ENCODE measurements around the gene KIF17. TPM values are rescaled to one million over a fixed set of nuclear protein-coding genes. Genes with fewer than 3 reads are reported as not detected.
"Not testable (repeated sequence)": the region's sequence is repeated elsewhere in the genome, so short reads cannot be mapped to it uniquely, and the experiment has no call there.

The KIF17 gene
- total and polyA plus RNA-seq, 4 donors: 4.1 to 9.6 (median 5.9) TPM

GRCh38 chr1:20682571-20683236 lies 35.1 kb downstream of the KIF17 start:
- H3K27me3 ChIP-seq (ENCODE audit: control insufficient read depth in 3 of 3, insufficient read depth in 3 of 3, low read length in 2 of 3): no peaks in the 10 kb centered on the region
- no peak overlapping the region for H3K9ac ChIP-seq (ENCODE audit: insufficient read depth in 1 of 2, low read length in 2 of 2)
- DNase-seq: peak in 1 of 3 donors; percentile 27
- no peaks in the 10 kb centered on the region for H3K36me3 ChIP-seq (ENCODE audit: control insufficient read depth in 4 of 4, insufficient read depth in 4 of 4, low read length in 4 of 4)
- no peak for ATAC-seq (ENCODE audit: insufficient read depth, low FRiP score)
- TF ChIP-seq, protein P1, sequence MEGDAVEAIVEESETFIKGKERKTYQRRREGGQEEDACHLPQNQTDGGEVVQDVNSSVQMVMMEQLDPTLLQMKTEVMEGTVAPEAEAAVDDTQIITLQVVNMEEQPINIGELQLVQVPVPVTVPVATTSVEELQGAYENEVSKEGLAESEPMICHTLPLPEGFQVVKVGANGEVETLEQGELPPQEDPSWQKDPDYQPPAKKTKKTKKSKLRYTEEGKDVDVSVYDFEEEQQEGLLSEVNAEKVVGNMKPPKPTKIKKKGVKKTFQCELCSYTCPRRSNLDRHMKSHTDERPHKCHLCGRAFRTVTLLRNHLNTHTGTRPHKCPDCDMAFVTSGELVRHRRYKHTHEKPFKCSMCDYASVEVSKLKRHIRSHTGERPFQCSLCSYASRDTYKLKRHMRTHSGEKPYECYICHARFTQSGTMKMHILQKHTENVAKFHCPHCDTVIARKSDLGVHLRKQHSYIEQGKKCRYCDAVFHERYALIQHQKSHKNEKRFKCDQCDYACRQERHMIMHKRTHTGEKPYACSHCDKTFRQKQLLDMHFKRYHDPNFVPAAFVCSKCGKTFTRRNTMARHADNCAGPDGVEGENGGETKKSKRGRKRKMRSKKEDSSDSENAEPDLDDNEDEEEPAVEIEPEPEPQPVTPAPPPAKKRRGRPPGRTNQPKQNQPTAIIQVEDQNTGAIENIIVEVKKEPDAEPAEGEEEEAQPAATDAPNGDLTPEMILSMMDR (IDR thresholded peaks at IDR 0.05; ENCODE audit: control extremely low read depth, extremely low read depth): no peak
- no peak overlapping the region for H3K4me3 ChIP-seq
- H3K9me3 ChIP-seq (ENCODE audit: control insufficient read depth in 4 of 4, insufficient read depth in 3 of 4, low read length in 3 of 4): no peaks in the 10 kb centered on the region
- 47 to 50% methylated on average over 24 of the region's 24 CpGs for WGBS, 2 donors
- peaks cover 0 to 7% (median 0%) of the 10 kb centered on the region in 5 donors for H3K4me1 ChIP-seq (ENCODE audit: control insufficient read depth in 5 of 5, insufficient read depth in 5 of 5, low read length in 5 of 5)
- H3K27ac ChIP-seq (ENCODE audit: low read depth in 1 of 2, low read length in 1 of 2): no peak overlapping the region

DNA sequence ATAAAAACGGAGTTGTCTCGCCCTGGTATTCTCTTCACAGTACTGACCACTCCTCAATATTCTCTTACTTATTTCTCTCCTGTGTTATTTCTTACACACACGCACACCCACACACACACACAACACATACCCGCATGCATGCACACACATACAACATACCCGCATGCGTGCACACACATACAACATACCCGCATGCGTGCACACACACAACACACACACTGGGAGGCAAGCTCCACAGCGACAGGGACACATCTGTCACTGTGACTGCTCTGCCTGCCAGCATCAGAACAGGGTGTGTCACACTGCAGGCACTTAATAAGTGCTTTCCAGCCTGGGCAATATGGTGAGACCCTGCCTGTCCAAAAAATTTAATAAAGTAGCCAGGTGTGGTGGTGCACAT lies 35.8 kb downstream of the KIF17 start:
- H3K27me3 ChIP-seq (ENCODE audit: control insufficient read depth in 3 of 3, insufficient read depth in 3 of 3, low read length in 2 of 3): no peaks in the 10 kb centered on the region
- H3K27ac ChIP-seq (ENCODE audit: low read depth in 1 of 2, low read length in 1 of 2): no peak overlapping the region
- H3K4me1 ChIP-seq (ENCODE audit: control insufficient read depth in 5 of 5, insufficient read depth in 5 of 5, low read length in 5 of 5): peaks cover 0 to 7% (median 0%) of the 10 kb centered on the region in 5 donors
- H3K36me3 ChIP-seq (ENCODE audit: control insufficient read depth in 4 of 4, insufficient read depth in 4 of 4, low read length in 4 of 4): no peaks in the 10 kb centered on the region
- DNase-seq (no peak), ATAC-seq (ENCODE audit: insufficient read depth, low FRiP score) (no peak)
- no peak overlapping the region for H3K9ac ChIP-seq (ENCODE audit: insufficient read depth in 1 of 2, low read length in 2 of 2)
- 91 to 93% methylated on average over 9 of the region's 9 CpGs for WGBS, 2 donors
- H3K9me3 ChIP-seq (ENCODE audit: control insufficient read depth in 4 of 4, insufficient read depth in 3 of 4, low read length in 3 of 4): no peaks in the 10 kb centered on the region
- H3K4me3 ChIP-seq: no peak overlapping the region
- TF ChIP-seq, protein P1 (IDR thresholded peaks at IDR 0.05; ENCODE audit: control extremely low read depth, extremely low read depth): no peak

DNA sequence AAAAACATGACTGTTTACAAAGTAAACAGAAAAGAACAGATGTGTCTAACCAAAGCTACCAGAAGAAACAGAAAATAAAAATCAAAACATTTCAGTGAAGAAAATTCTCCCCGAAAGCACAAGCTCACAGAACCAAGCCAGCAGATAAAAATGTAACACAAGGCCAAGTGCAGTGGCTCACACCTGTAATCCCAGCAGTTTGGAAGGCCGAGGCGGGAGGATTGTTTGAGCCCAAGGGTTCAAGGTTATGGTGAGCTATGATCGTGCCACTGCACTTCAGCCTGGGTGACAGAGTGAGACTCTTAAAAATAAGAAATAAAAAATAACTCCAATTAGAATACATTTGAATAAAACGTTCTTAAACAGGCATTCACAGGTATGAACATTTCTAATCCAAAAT lies 37.5 kb downstream of the KIF17 start:
- Histone ChIP-seq H3K36me3 (ENCODE audit: control insufficient read depth in 4 of 4, insufficient read depth in 4 of 4, low read length in 4 of 4) (no peaks in the 10 kb centered on the region), H3K4me3 (no peak overlapping the region), H3K9ac (ENCODE audit: insufficient read depth in 1 of 2, low read length in 2 of 2) (no peak overlapping the region), H3K27me3 (ENCODE audit: control insufficient read depth in 3 of 3, insufficient read depth in 3 of 3, low read length in 2 of 3) (no peaks in the 10 kb centered on the region), H3K9me3 (ENCODE audit: control insufficient read depth in 4 of 4, insufficient read depth in 3 of 4, low read length in 3 of 4) (no peaks in the 10 kb centered on the region), H3K27ac (ENCODE audit: low read depth in 1 of 2, low read length in 1 of 2) (no peak overlapping the region), H3K4me1 (ENCODE audit: control insufficient read depth in 5 of 5, insufficient read depth in 5 of 5, low read length in 5 of 5) (peaks cover 0 to 4% (median 0%) of the 10 kb centered on the region in 5 donors)
- TF ChIP-seq, protein P1 (IDR thresholded peaks at IDR 0.05; ENCODE audit: control extremely low read depth, extremely low read depth): no peak
- DNase-seq (no peak), ATAC-seq (ENCODE audit: insufficient read depth, low FRiP score) (no peak)
- 89 to 96% methylated on average over 5 of the region's 5 CpGs for WGBS, 2 donors

- 70 to 74% methylated on average over 6 of the region's 6 CpGs for WGBS, 2 donors
- Histone ChIP-seq H3K27me3 (ENCODE audit: control insufficient read depth in 3 of 3, insufficient read depth in 3 of 3, low read length in 2 of 3) (no peaks in the 10 kb centered on the region), H3K27ac (ENCODE audit: low read depth in 1 of 2, low read length in 1 of 2) (no peak overlapping the region), H3K9me3 (ENCODE audit: control insufficient read depth in 4 of 4, insufficient read depth in 3 of 4, low read length in 3 of 4) (no peaks in the 10 kb centered on the region), H3K9ac (ENCODE audit: insufficient read depth in 1 of 2, low read length in 2 of 2) (no peak overlapping the region), H3K4me3 (no peak overlapping the region), H3K4me1 (ENCODE audit: control insufficient read depth in 5 of 5, insufficient read depth in 5 of 5, low read length in 5 of 5) (no peaks in the 10 kb centered on the region), H3K36me3 (ENCODE audit: control insufficient read depth in 4 of 4, insufficient read depth in 4 of 4, low read length in 4 of 4) (no peaks in the 10 kb centered on the region)
- DNase-seq (no peak), ATAC-seq (ENCODE audit: insufficient read depth, low FRiP score) (no peak)
- TF ChIP-seq, protein P1 (IDR thresholded peaks at IDR 0.05; ENCODE audit: control extremely low read depth, extremely low read depth): no peak
These were observed 39.2 kb downstream of the KIF17 start for GRCh38 chr1:20678599-20678998.

- not testable (repeated sequence) for ATAC-seq (ENCODE audit: insufficient read depth, low FRiP score); H3K9me3 ChIP-seq (ENCODE audit: control insufficient read depth in 4 of 4, insufficient read depth in 3 of 4, low read length in 3 of 4); H3K27ac ChIP-seq (ENCODE audit: low read depth in 1 of 2, low read length in 1 of 2); H3K36me3 ChIP-seq (ENCODE audit: control insufficient read depth in 4 of 4, insufficient read depth in 4 of 4, low read length in 4 of 4); H3K27me3 ChIP-seq (ENCODE audit: control insufficient read depth in 3 of 3, insufficient read depth in 3 of 3, low read length in 2 of 3); H3K9ac ChIP-seq (ENCODE audit: insufficient read depth in 1 of 2, low read length in 2 of 2); H3K4me3 ChIP-seq; DNase-seq; H3K4me1 ChIP-seq (ENCODE audit: control insufficient read depth in 5 of 5, insufficient read depth in 5 of 5, low read length in 5 of 5)
- 92 to 95% methylated on average over 11 of the region's 11 CpGs for WGBS, 2 donors
These were observed 44.2 kb downstream of the KIF17 start for GRCh38 chr1:20673626-20674025.

Measured in lung (tissue), 12 donors.